Coronary artery (tissue), 2 donors: ENCODE measurements around the gene GAS2L1.

Source experiments
- DNase-seq: peaks from one replicate; pipeline ENCODE4 v3.0.0-alpha.2; 2017; ENCODE audit warnings: low spot score
- H3K27ac ChIP-seq, 2 donors: fragments of 200-600 bp; sonication (generic); one replicate each; pipeline ENCODE4 v1.5.1; 2016 to 2019
- H3K4me3 ChIP-seq: fragments of 200-600 bp; sonication (generic); 2 replicates; pipeline ENCODE4 v1.5.1; 2016; ENCODE audit warnings: mild to moderate bottlenecking, moderate library complexity
- CTCF ChIP-seq: fragments of 200-600 bp; sonication (generic); IDR thresholded peaks from one replicate; pipeline ENCODE4 v1.5.1; 2019; ENCODE audit warnings: antibody characterized with exemption

The GAS2L1 gene

GRCh38 chr22:29275819-29276565 is 30.5 kb upstream of the GAS2L1 start:
- DNase-seq = no peak
- no peak for TF ChIP-seq CTCF
- H3K4me3 ChIP-seq = no peak overlapping the region
- no peak overlapping the region for H3K27ac ChIP-seq

DNA sequence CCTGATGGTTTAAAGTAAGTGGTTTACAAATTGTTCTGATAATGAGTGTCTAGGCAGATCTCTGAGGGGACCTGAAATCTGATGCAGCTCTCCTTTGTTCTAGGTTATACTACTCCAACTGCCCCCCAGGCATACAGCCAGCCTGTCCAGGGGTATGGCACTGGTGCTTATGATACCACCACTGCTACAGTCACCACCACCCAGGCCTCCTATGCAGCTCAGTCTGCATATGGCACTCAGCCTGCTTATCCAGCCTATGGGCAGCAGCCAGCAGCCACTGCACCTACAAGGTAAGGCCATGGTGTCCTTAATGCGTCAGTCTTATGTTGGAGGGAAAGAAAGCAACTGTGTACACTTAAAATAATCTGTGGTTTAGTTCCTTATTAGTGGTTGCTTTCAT is 28.5 kb upstream of the GAS2L1 start:
- DNase-seq = no peak
- no peak for TF ChIP-seq CTCF
- Histone ChIP-seq H3K27ac (no peak overlapping the region), H3K4me3 (no peak overlapping the region)

GRCh38 chr22:29284196-29284595 is 22.3 kb upstream of the GAS2L1 start:
- Histone ChIP-seq H3K4me3 (no peak overlapping the region), H3K27ac (no peak overlapping the region)
- no peak for DNase-seq
- TF ChIP-seq CTCF = no peak

GRCh38 chr22:29288837-29289236 is 17.6 kb upstream of the GAS2L1 start:
- H3K27ac ChIP-seq = no peak overlapping the region
- no peak for TF ChIP-seq CTCF
- DNase-seq = no peak

GRCh38 chr22:29290061-29290460 is 16.4 kb upstream of the GAS2L1 start:
- no peak for DNase-seq
- Histone ChIP-seq H3K4me3 (no peak overlapping the region), H3K27ac (no peak overlapping the region)
- TF ChIP-seq CTCF = no peak

More at GRCh38 chr22:29288837-29289236, 17.6 kb upstream of the GAS2L1 start:
- no peak overlapping the region for H3K4me3 ChIP-seq

- no peak for DNase-seq
- H3K27ac ChIP-seq = no peak overlapping the region
- TF ChIP-seq CTCF = no peak
- H3K4me3 ChIP-seq = no peak overlapping the region
These were observed 15.2 kb upstream of the GAS2L1 start for GRCh38 chr22:29291215-29291614.

DNA sequence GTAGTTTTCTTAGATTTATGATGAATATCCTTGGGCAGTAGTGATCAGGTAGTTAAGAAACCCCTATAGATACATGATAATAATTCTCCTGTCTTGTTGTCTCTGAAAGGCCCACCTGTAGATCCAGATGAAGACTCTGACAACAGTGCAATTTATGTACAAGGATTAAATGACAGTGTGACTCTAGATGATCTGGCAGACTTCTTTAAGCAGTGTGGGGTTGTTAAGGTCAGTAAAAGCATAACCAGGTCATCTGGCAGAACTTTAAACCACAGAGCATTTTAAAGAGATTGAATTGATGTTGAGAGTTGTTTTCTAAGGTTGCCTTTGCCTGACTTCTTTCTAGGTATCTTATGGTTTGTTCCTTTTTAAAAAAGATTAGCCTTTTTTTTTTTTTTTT is 14.1 kb upstream of the GAS2L1 start:
- H3K4me3 ChIP-seq = no peak overlapping the region
- DNase-seq = no peak
- no peak overlapping the region for H3K27ac ChIP-seq
- TF ChIP-seq CTCF = no peak
